HepG2 (cell line): Measurements from ENCODE around the gene IQCN. TPM values are rescaled to one million over a fixed set of nuclear protein-coding genes. Genes with fewer than 3 reads are reported as not detected.

ENCODE experiments used
- AGO2 ChIP-seq: fragments of 200-400 bp; formaldehyde crosslinking; optimal IDR thresholded peaks from 2 replicates; pipeline ENCODE3; 2017; ENCODE audit warnings: mild to moderate bottlenecking, low read depth, low read length, moderate library complexity
- ATAD3A ChIP-seq: sonication (generic); formaldehyde crosslinking; IDR thresholded peaks from 2 replicates; pipeline ENCODE4 v1.4.0; 2020; ENCODE audit warnings: missing genetic modification reagents
- CREM ChIP-seq, 2 experiments: sonication (generic) in 1 of 2; formaldehyde crosslinking in 1 of 2; IDR thresholded peaks; 2 replicates each; pipeline versions ENCODE4 v1.4.0 to v1.6.1; 2016 to 2020; ENCODE audit warnings: antibody characterized with exemption in 1 of 2, mild to moderate bottlenecking in 1 of 2, missing genetic modification reagents in 1 of 2
- FOXA1 ChIP-seq, 2 experiments: fragments of 450-650 bp in 1 of 2; sonication (generic) in 1 of 2; formaldehyde crosslinking in 1 of 2; IDR thresholded peaks; 2 replicates each; pipeline versions ENCODE4 v1.4.0 to v1.6.1; 2016 to 2020; ENCODE audit warnings: missing genetic modification reagents in 1 of 2
- HNRNPH1 ChIP-seq: fragments of 200-400 bp; formaldehyde crosslinking; optimal IDR thresholded peaks from 2 replicates; pipeline ENCODE3; 2017; ENCODE audit warnings: mild to moderate bottlenecking, low read depth, low read length
- MLLT10 ChIP-seq: sonication (generic); formaldehyde crosslinking; IDR thresholded peaks from 2 replicates; pipeline ENCODE4 v1.4.0; 2020; ENCODE audit warnings: missing genetic modification reagents
- NR1H2 ChIP-seq: sonication (generic); formaldehyde crosslinking; IDR thresholded peaks from 2 replicates; pipeline ENCODE4 v1.8.1; 2022; ENCODE audit warnings: low read depth, missing genetic modification reagents, borderline replicate concordance
- RFX5 ChIP-seq: IDR thresholded peaks from 2 replicates; pipeline ENCODE4 v1.6.1; 2011; ENCODE audit warnings: low read depth, low read length, improper control_type of control experiment
- RORA ChIP-seq: sonication (generic); formaldehyde crosslinking; IDR thresholded peaks from 2 replicates; pipeline ENCODE4 v1.5.0; 2020; ENCODE audit warnings: mild to moderate bottlenecking, missing genetic modification reagents, moderate library complexity
- SP5 ChIP-seq: IDR thresholded peaks from 2 replicates; pipeline ENCODE4 v1.6.1; 2016; ENCODE audit warnings: low read depth, borderline replicate concordance
- TAF1 ChIP-seq: sonication (generic); formaldehyde crosslinking; IDR thresholded peaks from 2 replicates; pipeline ENCODE4 v1.4.0; 2020; ENCODE audit warnings: missing genetic modification reagents
- THAP11 ChIP-seq: IDR thresholded peaks from 2 replicates; pipeline ENCODE4 v1.6.1; 2016; ENCODE audit warnings: missing biosample characterization, missing genetic modification reagents
- ZNF121 ChIP-seq: sonication (generic); formaldehyde crosslinking; IDR thresholded peaks from 2 replicates; pipeline ENCODE4 v1.5.0; 2020; ENCODE audit warnings: mild to moderate bottlenecking, missing genetic modification reagents
- ZNF350 ChIP-seq: sonication (generic); formaldehyde crosslinking; IDR thresholded peaks from 2 replicates; pipeline ENCODE4 v1.4.0; 2020; ENCODE audit warnings: mild to moderate bottlenecking, low read depth, missing genetic modification reagents, borderline replicate concordance
- ZNF367 ChIP-seq: sonication (generic); formaldehyde crosslinking; IDR thresholded peaks from 2 replicates; pipeline ENCODE4 v1.4.0; 2020; ENCODE audit warnings: missing genetic modification reagents, borderline replicate concordance
- ZNF746 ChIP-seq: sonication (generic); formaldehyde crosslinking; IDR thresholded peaks from 2 replicates; pipeline ENCODE4 v1.8.0; 2022; ENCODE audit warnings: mild to moderate bottlenecking, missing genetic modification reagents
- ZNF761 ChIP-seq: sonication (generic); formaldehyde crosslinking; conservative IDR thresholded peaks from 2 replicates; pipeline ENCODE4 v1.4.0; 2020; ENCODE audit warnings: mild to moderate bottlenecking, missing genetic modification reagents
- ZNF850 ChIP-seq: sonication (generic); formaldehyde crosslinking; conservative IDR thresholded peaks from 2 replicates; pipeline ENCODE4 v1.9.0; 2021; ENCODE audit warnings: mild to moderate bottlenecking, missing genetic modification reagents
- polyA plus RNA-seq, 8 experiments: library from polyadenylated mRNA; depleted of rRNA in 3 of 8; stranded (reverse) in 7 of 8; unstranded in 1 of 8; fragments of >200 nt; fragmentation: Illumina TruSeq in 4 of 8; extraction: Trizol in 4 of 8; gene quantifications; 2 replicates each; pipeline versions ENCODE4 v1.2.1 to v1.2.3, GENCODE V29; 2011 to 2016; ENCODE audit warnings: low read depth in 4 of 8, missing spikeins in 1 of 8, mixed read lengths in 1 of 8; ENCODE audit not compliant: insufficient read depth in 1 of 8
- total RNA-seq, 5 experiments: library from RNA; depleted of rRNA; stranded (reverse); fragments of >200 nt; fragmentation: Illumina TruSeq; extraction: Trizol; gene quantifications; 2 replicates each; pipeline ENCODE4 v1.2.3, GENCODE V29; 2016; ENCODE audit warnings: low read depth in 1 of 5
- TF ChIP-seq, protein P1 (sequence below): sonication (generic); formaldehyde crosslinking; IDR thresholded peaks from 2 replicates; pipeline ENCODE4 v1.4.0; 2020; ENCODE audit warnings: missing genetic modification reagents
- TF ChIP-seq, protein P2 (sequence below): IDR thresholded peaks from 2 replicates; pipeline ENCODE4 v1.6.1; 2018; ENCODE audit warnings: missing genetic modification reagents
- TF ChIP-seq, protein P3 (sequence below): IDR thresholded peaks from 2 replicates; pipeline ENCODE4 v1.6.1; 2016; ENCODE audit warnings: low read depth
- TF ChIP-seq, protein P4 (sequence below): sonication (generic); formaldehyde crosslinking; IDR thresholded peaks from 2 replicates; pipeline ENCODE4 v1.4.0; 2020; ENCODE audit warnings: low read depth, mild to moderate bottlenecking, missing genetic modification reagents

The IQCN gene
- total and polyA plus RNA-seq, 2 of the 13 experiments (the other 11 are each of a cell fraction or from before 2014, with no cell fraction given): 0.04 to 0.18 TPM

DNA sequence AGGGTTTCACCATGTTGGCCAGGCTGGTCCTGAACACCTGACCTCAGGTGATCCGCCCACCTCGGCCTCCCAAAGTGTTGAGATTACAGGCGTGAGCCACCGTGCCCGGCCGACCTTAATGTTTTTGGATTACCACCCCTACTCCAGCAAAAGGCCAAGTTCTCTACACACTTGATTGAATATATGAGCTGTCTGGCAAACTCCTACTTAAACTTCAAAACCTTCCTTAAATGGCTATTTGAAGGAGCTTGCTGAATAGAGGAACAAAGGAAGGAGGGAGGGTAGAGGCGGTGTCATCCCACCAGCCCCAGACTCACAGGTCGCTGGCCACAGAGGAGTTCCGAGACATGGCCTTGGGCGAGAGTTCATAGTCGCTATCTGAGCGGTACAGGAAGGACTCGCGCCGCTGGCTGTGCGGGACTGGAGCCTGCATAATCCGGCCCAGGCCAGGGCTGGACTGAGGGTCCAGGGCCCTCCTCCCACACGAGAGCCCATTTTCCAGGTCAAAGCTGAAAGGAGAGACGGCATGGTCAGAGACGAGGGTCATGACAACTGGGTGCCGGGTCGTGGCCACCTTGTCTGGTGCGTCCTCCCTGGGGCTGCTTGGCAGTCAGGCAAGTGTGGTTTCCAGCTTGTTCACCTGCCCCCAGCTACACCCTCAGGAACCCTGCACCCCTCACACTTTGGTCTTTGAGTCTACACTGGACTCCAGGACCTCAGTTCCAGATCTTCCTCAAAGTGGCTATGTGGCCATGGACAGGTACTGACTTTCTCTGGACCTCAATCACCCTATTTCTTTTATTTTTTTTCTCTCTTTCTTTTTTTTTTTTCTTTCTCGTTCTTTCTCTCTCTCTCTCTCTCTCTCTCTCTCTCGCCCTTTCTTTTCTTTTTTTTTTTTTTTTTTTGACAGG lies 52.2 kb downstream of the IQCN start (continued):
- TF ChIP-seq, protein P1, sequence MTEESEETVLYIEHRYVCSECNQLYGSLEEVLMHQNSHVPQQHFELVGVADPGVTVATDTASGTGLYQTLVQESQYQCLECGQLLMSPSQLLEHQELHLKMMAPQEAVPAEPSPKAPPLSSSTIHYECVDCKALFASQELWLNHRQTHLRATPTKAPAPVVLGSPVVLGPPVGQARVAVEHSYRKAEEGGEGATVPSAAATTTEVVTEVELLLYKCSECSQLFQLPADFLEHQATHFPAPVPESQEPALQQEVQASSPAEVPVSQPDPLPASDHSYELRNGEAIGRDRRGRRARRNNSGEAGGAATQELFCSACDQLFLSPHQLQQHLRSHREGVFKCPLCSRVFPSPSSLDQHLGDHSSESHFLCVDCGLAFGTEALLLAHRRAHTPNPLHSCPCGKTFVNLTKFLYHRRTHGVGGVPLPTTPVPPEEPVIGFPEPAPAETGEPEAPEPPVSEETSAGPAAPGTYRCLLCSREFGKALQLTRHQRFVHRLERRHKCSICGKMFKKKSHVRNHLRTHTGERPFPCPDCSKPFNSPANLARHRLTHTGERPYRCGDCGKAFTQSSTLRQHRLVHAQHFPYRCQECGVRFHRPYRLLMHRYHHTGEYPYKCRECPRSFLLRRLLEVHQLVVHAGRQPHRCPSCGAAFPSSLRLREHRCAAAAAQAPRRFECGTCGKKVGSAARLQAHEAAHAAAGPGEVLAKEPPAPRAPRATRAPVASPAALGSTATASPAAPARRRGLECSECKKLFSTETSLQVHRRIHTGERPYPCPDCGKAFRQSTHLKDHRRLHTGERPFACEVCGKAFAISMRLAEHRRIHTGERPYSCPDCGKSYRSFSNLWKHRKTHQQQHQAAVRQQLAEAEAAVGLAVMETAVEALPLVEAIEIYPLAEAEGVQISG: no peak
- TF ChIP-seq ZNF367 (CRISPR knock-in tag) (no peak), RFX5 (no peak), TAF1 (CRISPR knock-in tag) (0 out of 2 replicates have a peak, but pooled peaks have one; percentile 22), HNRNPH1 (no peak), ZNF850 (CRISPR knock-in tag) (no peak), ZNF746 (CRISPR knock-in tag) (no peak), RORA (CRISPR knock-in tag) (no peak), AGO2 (no peak), ZNF761 (CRISPR knock-in tag) (no peak), NR1H2 (no peak), ZNF350 (CRISPR knock-in tag) (no peak), ATAD3A (CRISPR knock-in tag) (no peak), MLLT10 (no peak), ZNF121 (CRISPR knock-in tag) (peak; percentile 60; the same call in 1 of the 2 replicates), SP5 (CRISPR knock-in tag) (peak; percentile 36; the same call in 1 of the 2 replicates), FOXA1 (IDR thresholded peaks at IDR 0.05) (no peak), FOXA1 (CRISPR knock-in tag; IDR thresholded peaks at IDR 0.05) (no peak), CREM (IDR thresholded peaks at IDR 0.05) (no peak), CREM (CRISPR knock-in tag; IDR thresholded peaks at IDR 0.05) (no peak), THAP11 (CRISPR knock-in tag) (no peak)
- TF ChIP-seq, protein P2, sequence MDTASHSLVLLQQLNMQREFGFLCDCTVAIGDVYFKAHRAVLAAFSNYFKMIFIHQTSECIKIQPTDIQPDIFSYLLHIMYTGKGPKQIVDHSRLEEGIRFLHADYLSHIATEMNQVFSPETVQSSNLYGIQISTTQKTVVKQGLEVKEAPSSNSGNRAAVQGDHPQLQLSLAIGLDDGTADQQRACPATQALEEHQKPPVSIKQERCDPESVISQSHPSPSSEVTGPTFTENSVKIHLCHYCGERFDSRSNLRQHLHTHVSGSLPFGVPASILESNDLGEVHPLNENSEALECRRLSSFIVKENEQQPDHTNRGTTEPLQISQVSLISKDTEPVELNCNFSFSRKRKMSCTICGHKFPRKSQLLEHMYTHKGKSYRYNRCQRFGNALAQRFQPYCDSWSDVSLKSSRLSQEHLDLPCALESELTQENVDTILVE: no peak
- TF ChIP-seq, protein P3, sequence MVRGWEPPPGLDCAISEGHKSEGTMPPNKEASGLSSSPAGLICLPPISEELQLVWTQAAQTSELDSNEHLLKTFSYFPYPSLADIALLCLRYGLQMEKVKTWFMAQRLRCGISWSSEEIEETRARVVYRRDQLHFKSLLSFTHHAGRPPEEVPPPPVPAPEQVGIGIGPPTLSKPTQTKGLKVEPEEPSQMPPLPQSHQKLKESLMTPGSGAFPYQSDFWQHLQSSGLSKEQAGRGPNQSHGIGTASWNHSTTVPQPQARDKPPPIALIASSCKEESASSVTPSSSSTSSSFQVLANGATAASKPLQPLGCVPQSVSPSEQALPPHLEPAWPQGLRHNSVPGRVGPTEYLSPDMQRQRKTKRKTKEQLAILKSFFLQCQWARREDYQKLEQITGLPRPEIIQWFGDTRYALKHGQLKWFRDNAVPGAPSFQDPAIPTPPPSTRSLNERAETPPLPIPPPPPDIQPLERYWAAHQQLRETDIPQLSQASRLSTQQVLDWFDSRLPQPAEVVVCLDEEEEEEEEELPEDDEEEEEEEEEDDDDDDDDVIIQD (CRISPR knock-in tag): 0 out of 2 replicates have a peak, but pooled peaks have one; percentile 29
- TF ChIP-seq, protein P4, sequence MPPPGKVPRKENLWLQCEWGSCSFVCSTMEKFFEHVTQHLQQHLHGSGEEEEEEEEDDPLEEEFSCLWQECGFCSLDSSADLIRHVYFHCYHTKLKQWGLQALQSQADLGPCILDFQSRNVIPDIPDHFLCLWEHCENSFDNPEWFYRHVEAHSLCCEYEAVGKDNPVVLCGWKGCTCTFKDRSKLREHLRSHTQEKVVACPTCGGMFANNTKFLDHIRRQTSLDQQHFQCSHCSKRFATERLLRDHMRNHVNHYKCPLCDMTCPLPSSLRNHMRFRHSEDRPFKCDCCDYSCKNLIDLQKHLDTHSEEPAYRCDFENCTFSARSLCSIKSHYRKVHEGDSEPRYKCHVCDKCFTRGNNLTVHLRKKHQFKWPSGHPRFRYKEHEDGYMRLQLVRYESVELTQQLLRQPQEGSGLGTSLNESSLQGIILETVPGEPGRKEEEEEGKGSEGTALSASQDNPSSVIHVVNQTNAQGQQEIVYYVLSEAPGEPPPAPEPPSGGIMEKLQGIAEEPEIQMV (CRISPR knock-in tag): no peak
